NB4 (cell line): ENCODE data around the gene UFSP2.

Source experiments
- DNase-seq: peaks from one replicate; pipeline ENCODE4 v3.0.0; 2010; ENCODE audit warnings: low read depth
- H3K4me3 ChIP-seq: one replicate; pipeline ENCODE4 v1.5.1; 2011; ENCODE audit warnings: mild to moderate bottlenecking, low read depth, low read length, moderate library complexity
- MYC ChIP-seq: IDR thresholded peaks from 2 replicates; pipeline ENCODE4 v1.6.1; 2011; ENCODE audit warnings: low read depth, low read length
- POLR2A ChIP-seq: IDR thresholded peaks from 2 replicates; pipeline ENCODE4 v1.6.1; 2011; ENCODE audit warnings: mild to moderate bottlenecking; ENCODE audit not compliant: insufficient read length; ENCODE audit errors: extremely low read depth
- TF ChIP-seq, protein P1 (sequence below): IDR thresholded peaks from one replicate; pipeline ENCODE4 v1.5.1; 2012; ENCODE audit warnings: low read depth, low read length
- TF ChIP-seq, protein P2 (sequence below): IDR thresholded peaks from 2 replicates; pipeline ENCODE4 v1.6.1; 2011; ENCODE audit warnings: low read depth, low read length

Gene UFSP2

DNA sequence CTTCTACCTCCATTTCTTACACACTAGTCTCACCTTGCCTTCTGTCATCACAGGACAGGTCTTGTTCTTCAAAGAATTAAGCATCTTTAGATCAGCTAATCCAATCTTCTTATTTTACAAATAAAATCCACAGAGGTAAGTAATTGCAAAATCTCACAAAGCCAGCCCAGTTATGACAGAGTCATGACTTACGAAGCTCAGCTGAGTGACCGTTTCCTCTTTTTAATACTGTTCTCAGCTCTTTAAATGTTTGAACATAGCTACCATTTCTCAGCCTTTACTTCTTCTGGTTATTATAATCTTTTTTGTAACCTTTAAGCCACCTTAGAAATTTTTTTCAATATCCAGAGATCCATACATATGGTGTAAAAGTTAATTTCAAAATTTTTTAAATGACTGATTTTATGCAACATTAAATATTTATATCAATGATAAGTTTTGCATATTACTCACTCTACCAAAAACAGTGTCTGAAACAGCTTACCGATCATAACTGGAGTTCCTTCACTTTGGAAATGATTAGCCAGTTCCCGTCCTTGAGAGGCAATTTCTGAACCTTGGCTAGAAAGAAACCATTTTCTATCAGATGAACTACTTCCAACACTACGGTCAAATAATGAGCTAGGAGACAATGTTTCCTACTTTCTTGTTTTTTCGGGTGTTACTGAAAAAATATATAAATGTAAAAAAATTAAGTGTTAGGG lies 20.3 kb downstream of the UFSP2 start:
- DNase-seq = no peak
- TF ChIP-seq POLR2A (no peak), MYC (no peak)
- TF ChIP-seq, protein P1, sequence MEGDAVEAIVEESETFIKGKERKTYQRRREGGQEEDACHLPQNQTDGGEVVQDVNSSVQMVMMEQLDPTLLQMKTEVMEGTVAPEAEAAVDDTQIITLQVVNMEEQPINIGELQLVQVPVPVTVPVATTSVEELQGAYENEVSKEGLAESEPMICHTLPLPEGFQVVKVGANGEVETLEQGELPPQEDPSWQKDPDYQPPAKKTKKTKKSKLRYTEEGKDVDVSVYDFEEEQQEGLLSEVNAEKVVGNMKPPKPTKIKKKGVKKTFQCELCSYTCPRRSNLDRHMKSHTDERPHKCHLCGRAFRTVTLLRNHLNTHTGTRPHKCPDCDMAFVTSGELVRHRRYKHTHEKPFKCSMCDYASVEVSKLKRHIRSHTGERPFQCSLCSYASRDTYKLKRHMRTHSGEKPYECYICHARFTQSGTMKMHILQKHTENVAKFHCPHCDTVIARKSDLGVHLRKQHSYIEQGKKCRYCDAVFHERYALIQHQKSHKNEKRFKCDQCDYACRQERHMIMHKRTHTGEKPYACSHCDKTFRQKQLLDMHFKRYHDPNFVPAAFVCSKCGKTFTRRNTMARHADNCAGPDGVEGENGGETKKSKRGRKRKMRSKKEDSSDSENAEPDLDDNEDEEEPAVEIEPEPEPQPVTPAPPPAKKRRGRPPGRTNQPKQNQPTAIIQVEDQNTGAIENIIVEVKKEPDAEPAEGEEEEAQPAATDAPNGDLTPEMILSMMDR = no peak
- TF ChIP-seq, protein P2, sequence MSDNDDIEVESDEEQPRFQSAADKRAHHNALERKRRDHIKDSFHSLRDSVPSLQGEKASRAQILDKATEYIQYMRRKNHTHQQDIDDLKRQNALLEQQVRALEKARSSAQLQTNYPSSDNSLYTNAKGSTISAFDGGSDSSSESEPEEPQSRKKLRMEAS = no peak
- H3K4me3 ChIP-seq = no peak overlapping the region

DNA sequence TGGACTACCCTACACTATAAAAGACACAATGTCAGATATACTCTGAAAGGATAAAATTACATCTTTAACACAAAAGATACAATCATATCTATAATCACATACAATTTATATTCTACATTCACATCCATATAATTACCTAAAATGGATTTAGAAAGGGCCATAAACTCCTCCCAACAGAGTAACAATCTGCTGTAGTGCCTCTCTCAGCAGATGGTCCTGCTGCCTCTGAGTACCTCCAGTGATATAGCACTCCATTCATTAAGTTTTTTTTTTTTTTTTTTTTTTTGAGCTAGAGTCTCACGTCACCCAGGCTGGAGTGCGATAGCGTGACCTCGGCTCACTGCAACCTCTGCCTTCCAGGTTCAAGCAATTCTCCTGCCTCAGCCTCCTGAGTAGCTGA lies 21.7 kb downstream of the UFSP2 start:
- TF ChIP-seq POLR2A (no peak), MYC (no peak)
- TF ChIP-seq, protein P1 = no peak
- TF ChIP-seq, protein P2 = no peak
- H3K4me3 ChIP-seq = no peak overlapping the region
- DNase-seq = no peak

DNA sequence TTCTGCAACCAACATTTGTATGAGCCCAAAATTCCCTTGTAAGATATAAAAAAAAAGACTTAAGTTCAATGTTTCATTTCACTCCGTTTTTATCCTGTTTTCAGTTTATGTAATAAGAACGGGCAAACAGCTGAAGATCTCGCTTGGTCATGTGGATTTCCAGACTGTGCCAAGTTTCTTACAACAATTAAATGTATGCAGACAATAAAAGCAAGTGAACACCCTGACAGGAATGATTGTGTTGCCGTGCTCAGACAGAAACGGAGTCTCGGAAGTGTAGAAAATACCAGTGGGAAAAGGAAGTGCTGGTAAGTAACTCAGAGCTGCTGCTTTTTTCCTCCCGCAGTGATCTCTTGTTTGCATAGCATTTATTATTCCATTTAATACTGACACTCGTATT lies 26.3 kb downstream of the UFSP2 start:
- no peak overlapping the region for H3K4me3 ChIP-seq
- no peak for DNase-seq
- TF ChIP-seq, protein P1 = no peak
- TF ChIP-seq, protein P2 = no peak
- TF ChIP-seq POLR2A (no peak), MYC (no peak)

DNA sequence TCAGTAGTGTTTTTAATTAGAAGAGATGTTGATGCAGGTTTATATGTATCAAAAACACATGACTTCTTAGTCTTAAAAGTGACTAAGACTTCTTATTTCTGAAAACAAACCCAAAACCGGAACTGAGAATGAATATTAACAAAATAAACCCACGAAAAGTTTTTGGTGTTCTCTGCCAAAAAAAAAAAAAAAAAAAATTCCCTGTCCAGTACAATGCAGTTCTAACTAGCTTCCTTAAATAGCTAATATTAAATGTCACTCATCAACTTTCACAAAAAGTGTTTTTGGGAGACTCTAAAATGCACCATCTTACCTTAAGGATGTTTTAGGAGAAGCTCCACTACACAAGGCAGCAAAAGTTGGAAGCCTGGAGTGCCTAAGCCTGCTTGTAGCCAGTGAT lies 27.1 kb downstream of the UFSP2 start:
- TF ChIP-seq, protein P2 = no peak
- no peak for TF ChIP-seq MYC
- TF ChIP-seq POLR2A = no peak
- TF ChIP-seq, protein P1 = no peak
- no peak for DNase-seq
- H3K4me3 ChIP-seq = no peak overlapping the region

DNA sequence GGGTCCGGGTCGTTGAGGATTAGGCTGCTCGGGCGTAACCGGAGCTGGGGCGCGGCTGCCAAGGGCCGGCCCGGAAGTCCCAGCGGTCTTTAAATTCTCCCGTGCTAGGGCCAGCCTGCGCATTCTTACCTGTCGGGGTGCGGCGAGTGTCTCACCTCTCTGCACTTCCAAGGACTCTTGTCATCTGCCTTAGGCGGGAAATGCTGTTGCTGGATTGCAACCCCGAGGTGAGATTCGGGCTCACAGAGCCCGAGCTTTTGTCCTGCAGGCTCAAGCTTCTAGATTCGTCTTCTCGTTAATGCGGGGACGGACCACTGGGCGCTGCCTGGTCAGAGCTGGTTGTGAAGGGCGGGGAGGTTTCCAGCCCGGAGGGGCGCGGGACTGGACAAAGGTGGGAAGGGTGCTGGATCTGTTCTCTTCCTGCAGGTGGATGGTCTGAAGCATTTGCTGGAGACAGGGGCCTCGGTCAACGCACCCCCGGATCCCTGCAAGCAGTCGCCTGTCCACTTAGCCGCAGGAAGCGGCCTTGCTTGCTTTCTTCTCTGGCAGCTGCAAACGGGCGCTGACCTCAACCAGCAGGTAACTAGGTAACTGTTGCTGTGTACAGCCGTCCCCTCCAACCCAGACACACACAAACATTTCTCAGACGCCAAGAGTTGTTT lies 28.9 kb downstream of the UFSP2 start, which contains the start of gene ANKRD37:
ANKRD37 (plus strand) TSS at position 118 of the 662 bp plus-strand sequence; CDS start at position 201, 83 bp downstream.
- no peak for DNase-seq
- H3K4me3 ChIP-seq = peak within 1 kb of the TSS; percentile 88
- TF ChIP-seq, protein P1 = no peak
- TF ChIP-seq, protein P2 = no peak
- TF ChIP-seq POLR2A (no peak), MYC (no peak; the same call in 1 of the 2 replicates)
